B cell (primary cell): Measurements from ENCODE around the gene ORAI2. TPM values are rescaled to one million over a fixed set of nuclear protein-coding genes. Genes with fewer than 3 reads are reported as not detected.

Experiments used
- ATAC-seq: fragments of 200-7000 bp; cut with Tn5 transposase; one replicate; pipeline ENCODE4 v1.10.0; 2021; ENCODE audit warnings: low read depth, mild to moderate bottlenecking, moderate number of reproducible peaks, moderate library complexity
- CTCF ChIA-PET: fragments of 350-600 bp; sonication (Branson Sonifier 250); formaldehyde crosslinking; loops from one replicate; lab custom pipeline; 2021; ENCODE audit warnings: antibody characterized with exemption, inconsistent platforms; lab: Charles Lee
- POLR2A ChIA-PET: fragments of 350-600 bp; sonication (Branson Sonifier 250); formaldehyde crosslinking; loops from one replicate; lab custom pipeline; 2021; ENCODE audit warnings: antibody characterized with exemption; lab: Charles Lee
- DNase-seq: peaks from one replicate; pipeline ENCODE4 v3.0.0; 2013
- H2AFZ ChIP-seq: 2 replicates; pipeline ENCODE4 v1.6.1; 2012; ENCODE audit warnings: mild to moderate bottlenecking, low read depth, low read length; ENCODE audit not compliant: insufficient read depth, poor library complexity, severe bottlenecking
- H3K27ac ChIP-seq, 2 donors: 1 replicate in 1 of 2; 2 replicates in 1 of 2; pipeline ENCODE4 v1.5.1; 2012 to 2013; ENCODE audit warnings: low read length in 2 of 2, mild to moderate bottlenecking in 2 of 2, moderate library complexity in 1 of 2
- H3K27me3 ChIP-seq, 4 experiments: fragments of 200-600 bp in 1 of 4; sonication (generic) in 1 of 4; replicated peaks in 1 of 4; 1 replicate in 2 of 4; 2 replicates in 2 of 4; pipeline versions ENCODE4 v1.6.1 to v1.7.0; 2013 to 2016; ENCODE audit warnings: low read length in 3 of 4, mild to moderate bottlenecking in 2 of 4, mixed read lengths in 1 of 4, moderate library complexity in 1 of 4; ENCODE audit not compliant: insufficient read depth in 4 of 4, control insufficient read depth in 3 of 4; ENCODE audit errors: control extremely low read depth in 1 of 4
- H3K36me3 ChIP-seq, 2 experiments: replicated peaks in 1 of 2; 1 replicate in 1 of 2; 2 replicates in 1 of 2; pipeline versions ENCODE4 v1.6.1 to v1.7.1; 2013; ENCODE audit warnings: low read length in 1 of 2; ENCODE audit not compliant: insufficient read depth in 2 of 2, control insufficient read depth in 1 of 2; ENCODE audit errors: control extremely low read depth in 1 of 2, extremely low read depth in 1 of 2
- H3K4me1 ChIP-seq, 2 donors: fragments of 200-600 bp in 1 of 2; sonication (generic) in 1 of 2; 1 replicate in 1 of 2; 2 replicates in 1 of 2; pipeline versions ENCODE4 v1.5.1 to v1.6.1; 2013 to 2017; ENCODE audit warnings: low read length in 2 of 2; ENCODE audit not compliant: control insufficient read depth in 2 of 2, insufficient read depth in 2 of 2
- H3K4me2 ChIP-seq: replicated peaks from 2 replicates; pipeline ENCODE3; 2012; ENCODE audit warnings: mild to moderate bottlenecking, low read depth, low read length; ENCODE audit not compliant: poor library complexity, severe bottlenecking
- H3K4me3 ChIP-seq, 5 experiments: fragments of 200-600 bp in 1 of 5; sonication (generic) in 1 of 5; 1 replicate in 3 of 5; 2 replicates in 2 of 5; pipeline versions ENCODE4 v1.5.1 to v1.7.0; 2011 to 2016; ENCODE audit warnings: low read length in 4 of 5, mild to moderate bottlenecking in 4 of 5, low read depth in 2 of 5, control low read depth in 1 of 5, moderate library complexity in 1 of 5; ENCODE audit not compliant: insufficient read depth in 1 of 5; ENCODE audit errors: control extremely low read depth in 1 of 5, extremely low read depth in 1 of 5
- H3K79me2 ChIP-seq: fragments of 200-600 bp; sonication (generic); one replicate; pipeline ENCODE4 v1.6.0; 2016; ENCODE audit warnings: low read length; ENCODE audit not compliant: control insufficient read depth, insufficient read depth
- H3K9ac ChIP-seq: fragments of 200-600 bp; sonication (generic); 2 replicates; pipeline ENCODE4 v1.6.1; 2017; ENCODE audit warnings: mild to moderate bottlenecking, low read length, moderate library complexity
- H3K9me3 ChIP-seq, 3 donors: one replicate each; pipeline versions ENCODE4 v1.6.1 to v1.7.1; 2013; ENCODE audit warnings: low read length in 2 of 3; ENCODE audit not compliant: control insufficient read depth in 2 of 3, insufficient read depth in 1 of 3; ENCODE audit errors: control extremely low read depth in 1 of 3
- H4K20me1 ChIP-seq: 2 replicates; pipeline ENCODE4 v1.6.0; 2012; ENCODE audit warnings: mild to moderate bottlenecking, low read length; ENCODE audit not compliant: insufficient read depth, control insufficient read depth, poor library complexity, severe bottlenecking
- H3K27ac Mint-ChIP-seq: one replicate; pipeline ENCODE4 v1.8.0; 2021; ENCODE audit warnings: mixed read lengths
- H3K27me3 Mint-ChIP-seq: one replicate; pipeline ENCODE4 v1.8.0; 2021; ENCODE audit warnings: mixed read lengths
- H3K4me1 Mint-ChIP-seq: one replicate; pipeline ENCODE4 v1.8.0; 2021; ENCODE audit warnings: mixed read lengths
- H3K4me3 Mint-ChIP-seq: one replicate; pipeline ENCODE4 v1.8.0; 2021; ENCODE audit warnings: mixed read lengths
- H3K9me3 Mint-ChIP-seq: one replicate; pipeline ENCODE4 v1.8.0; 2022; ENCODE audit warnings: mixed read lengths; ENCODE audit not compliant: insufficient read depth
- EZH2 ChIP-seq: IDR thresholded peaks from 2 replicates; pipeline ENCODE4 v1.6.1; 2012; ENCODE audit warnings: borderline replicate concordance, low read depth, mild to moderate bottlenecking, moderate library complexity, low read length; ENCODE audit not compliant: insufficient read depth, poor library complexity, severe bottlenecking
- WGBS: methylation state at CpG from one replicate; pipeline ENCODE4 v1.1.5; 2013; ENCODE audit warnings: missing lambda C conversion rate; ENCODE audit not compliant: insufficient coverage; 5-methylcytosine and 5-hydroxymethylcytosine counted together
- intact Hi-C: fragments of 100-400 bp; cut with micrococcal nuclease; formaldehyde crosslinking; loops from one replicate; pipeline ENCODE4 v1.10.0; 2022
- polyA plus RNA-seq: library from polyadenylated mRNA; depleted of rRNA; stranded (reverse); fragments of >200 nt; gene quantifications from 2 replicates; pipeline ENCODE4 v1.2.3, GENCODE V29; 2012
- total RNA-seq, 2 donors: library from RNA; stranded (reverse); fragments of 120-200 nt in 1 of 2; gene quantifications; 1 replicate in 1 of 2; 2 replicates in 1 of 2; pipeline versions ENCODE4 v1.2.3 to v1.2.4, GENCODE V29; 2013 to 2022
- TF ChIP-seq, protein P1 (sequence below): fragments of 200-600 bp; IDR thresholded peaks from one replicate; pipeline ENCODE4 v1.8.0; 2022; ENCODE audit warnings: antibody characterized with exemption, mild to moderate bottlenecking

Gene ORAI2
- total and polyA plus RNA-seq, 2 donors (not counting 1 experiment from before 2014, with no cell fraction given) = 177 to 450 TPM

DNA sequence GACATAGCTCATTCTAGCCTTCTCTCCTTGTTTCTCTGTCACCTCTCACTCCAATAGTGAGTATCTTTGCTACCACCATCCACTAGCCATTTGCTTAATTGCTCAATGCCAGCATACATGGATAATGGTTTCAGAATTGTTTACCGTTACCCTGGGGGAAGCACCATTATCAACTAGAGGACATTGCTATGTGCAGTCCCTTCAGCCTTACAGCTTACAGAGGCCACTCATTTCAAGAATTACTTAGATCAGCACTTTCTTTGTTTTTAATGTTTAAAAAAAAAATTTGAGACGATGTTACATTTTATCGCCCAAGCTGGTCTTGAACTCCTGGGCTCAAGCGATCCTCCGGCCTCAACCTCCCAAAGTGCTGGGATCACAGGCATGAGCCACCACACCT lies 14.8 kb upstream of the ORAI2 start:
- Histone ChIP-seq H3K79me2 (peaks cover 65% of the 10 kb centered on the region), H3K4me1 (peaks cover 91 to 97% of the 10 kb centered on the region in 2 donors), H3K27ac (peak overlapping the region; percentile 36 to 100), H3K4me2 (peak overlapping the region; percentile 29), H2AFZ (no peak overlapping the region), H4K20me1 (no peaks in the 10 kb centered on the region), H3K9ac (no peak overlapping the region), H3K27me3 (no peaks in the 10 kb centered on the region), H3K36me3 (peaks cover 0 to 26% of the 10 kb centered on the region in 2 experiments), H3K4me3 (no peak overlapping the region), H3K9me3 (peaks cover 0 to 7% (median 0%) of the 10 kb centered on the region in 3 donors)
- intact Hi-C loops = no loop called here
- TF ChIP-seq, protein P1, sequence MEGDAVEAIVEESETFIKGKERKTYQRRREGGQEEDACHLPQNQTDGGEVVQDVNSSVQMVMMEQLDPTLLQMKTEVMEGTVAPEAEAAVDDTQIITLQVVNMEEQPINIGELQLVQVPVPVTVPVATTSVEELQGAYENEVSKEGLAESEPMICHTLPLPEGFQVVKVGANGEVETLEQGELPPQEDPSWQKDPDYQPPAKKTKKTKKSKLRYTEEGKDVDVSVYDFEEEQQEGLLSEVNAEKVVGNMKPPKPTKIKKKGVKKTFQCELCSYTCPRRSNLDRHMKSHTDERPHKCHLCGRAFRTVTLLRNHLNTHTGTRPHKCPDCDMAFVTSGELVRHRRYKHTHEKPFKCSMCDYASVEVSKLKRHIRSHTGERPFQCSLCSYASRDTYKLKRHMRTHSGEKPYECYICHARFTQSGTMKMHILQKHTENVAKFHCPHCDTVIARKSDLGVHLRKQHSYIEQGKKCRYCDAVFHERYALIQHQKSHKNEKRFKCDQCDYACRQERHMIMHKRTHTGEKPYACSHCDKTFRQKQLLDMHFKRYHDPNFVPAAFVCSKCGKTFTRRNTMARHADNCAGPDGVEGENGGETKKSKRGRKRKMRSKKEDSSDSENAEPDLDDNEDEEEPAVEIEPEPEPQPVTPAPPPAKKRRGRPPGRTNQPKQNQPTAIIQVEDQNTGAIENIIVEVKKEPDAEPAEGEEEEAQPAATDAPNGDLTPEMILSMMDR = no peak
- no peak for TF ChIP-seq EZH2
- Mint-ChIP-seq H3K4me1 (peaks cover 78% of the 10 kb centered on the region), H3K4me3 (peak overlapping the region; percentile 76), H3K27ac (peak overlapping the region; percentile 94), H3K9me3 (no peaks in the 10 kb centered on the region), H3K27me3 (no peaks in the 10 kb centered on the region)
- ChIA-PET POLR2A (interaction anchor here (7.7 to 12.7 kb wide), 2 partner anchors 11 to 22 kb away, joined by 80 to 223 read pairs; partner anchors contain the start of gene ORAI2), CTCF (interaction anchor here (23.0 to 46.3 kb wide), 2 partner anchors 8 to 18 kb away, joined by 1182 read pairs; partner anchors contain the start of gene ORAI2)
- no peak for ATAC-seq
- WGBS = 80% methylated on average over 4 of the region's 5 CpGs
- DNase-seq = no peak

GRCh38 chr7:102421706-102422240 lies 11.6 kb upstream of the ORAI2 start:
- Mint-ChIP-seq H3K27me3 (no peaks in the 10 kb centered on the region), H3K27ac (peak overlapping the region; percentile 96), H3K4me1 (peaks cover 83% of the 10 kb centered on the region), H3K9me3 (no peaks in the 10 kb centered on the region), H3K4me3 (peak overlapping the region; percentile 44)
- no peaks in the 10 kb centered on the region for H3K27me3 ChIP-seq
- peaks cover 0 to 22% of the 10 kb centered on the region in 2 experiments for H3K36me3 ChIP-seq
- POLR2A ChIA-PET = interaction anchor here (0.9 to 12.7 kb wide), 5 partner anchors 8 to 30 kb away, joined by 3 to 223 read pairs (median 3); partner anchors contain the start of gene ORAI2
- H3K9ac ChIP-seq = no peak overlapping the region
- no peak overlapping the region for H3K4me3 ChIP-seq
- intact Hi-C loops = loop anchor here (1.0 to 10.0 kb wide), 2 partner anchors 20 to 117 kb away; no protein-coding TSS in a partner anchor
- no CpG with 5 or more reads among the region's 10 CpGs for WGBS
- H3K9me3 ChIP-seq = peaks cover 0 to 14% (median 0%) of the 10 kb centered on the region in 3 donors
- TF ChIP-seq, protein P1 = no peak
- peak overlapping the region; percentile 89 to 100 for H3K27ac ChIP-seq
- no peak overlapping the region for H2AFZ ChIP-seq
- peaks cover 97 to 100% of the 10 kb centered on the region in 2 donors for H3K4me1 ChIP-seq
- ATAC-seq = no peak
- H3K4me2 ChIP-seq = peak overlapping the region; percentile 25
- DNase-seq = no peak
- peaks cover 68% of the 10 kb centered on the region for H3K79me2 ChIP-seq
- no peaks in the 10 kb centered on the region for H4K20me1 ChIP-seq
- CTCF ChIA-PET = interaction anchor here (23.0 to 46.3 kb wide), 2 partner anchors 11 to 15 kb away, joined by 1182 read pairs; partner anchors contain the start of gene ORAI2
